22Rv1 (cell line): Measurements from ENCODE around the gene CCL21.

ENCODE experiments used
- H3K27ac ChIP-seq: fragments of 450-650 bp; 2 replicates; pipeline ENCODE4 v1.5.1; 2017
- ZFX ChIP-seq: fragments of 450-650 bp; IDR thresholded peaks from 2 replicates; pipeline ENCODE4 v1.6.1; 2017; ENCODE audit warnings: antibody characterized with exemption, borderline replicate concordance
- TF ChIP-seq, protein P1 (sequence below): fragments of 450-650 bp; IDR thresholded peaks from 2 replicates; pipeline ENCODE4 v1.5.1; 2017; ENCODE audit warnings: mild to moderate bottlenecking

The CCL21 gene

DNA sequence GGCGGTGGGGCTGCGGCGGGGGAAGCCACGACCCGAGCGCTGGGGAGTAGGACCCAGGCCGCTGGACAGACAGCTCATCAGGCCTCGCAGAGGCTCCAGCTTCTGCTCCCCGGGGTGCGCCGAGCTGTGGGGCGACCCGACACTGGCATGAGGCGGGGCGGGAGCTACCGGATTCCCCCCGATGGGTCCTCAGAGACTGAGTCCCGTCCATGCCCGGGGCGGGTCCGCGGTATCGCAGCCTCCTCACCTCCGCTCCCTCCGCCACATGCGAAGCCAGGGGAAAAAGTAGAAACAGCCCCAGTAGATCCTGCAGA, 44.9 kb downstream of the CCL21 start:
- no peak for TF ChIP-seq ZFX
- TF ChIP-seq, protein P1, sequence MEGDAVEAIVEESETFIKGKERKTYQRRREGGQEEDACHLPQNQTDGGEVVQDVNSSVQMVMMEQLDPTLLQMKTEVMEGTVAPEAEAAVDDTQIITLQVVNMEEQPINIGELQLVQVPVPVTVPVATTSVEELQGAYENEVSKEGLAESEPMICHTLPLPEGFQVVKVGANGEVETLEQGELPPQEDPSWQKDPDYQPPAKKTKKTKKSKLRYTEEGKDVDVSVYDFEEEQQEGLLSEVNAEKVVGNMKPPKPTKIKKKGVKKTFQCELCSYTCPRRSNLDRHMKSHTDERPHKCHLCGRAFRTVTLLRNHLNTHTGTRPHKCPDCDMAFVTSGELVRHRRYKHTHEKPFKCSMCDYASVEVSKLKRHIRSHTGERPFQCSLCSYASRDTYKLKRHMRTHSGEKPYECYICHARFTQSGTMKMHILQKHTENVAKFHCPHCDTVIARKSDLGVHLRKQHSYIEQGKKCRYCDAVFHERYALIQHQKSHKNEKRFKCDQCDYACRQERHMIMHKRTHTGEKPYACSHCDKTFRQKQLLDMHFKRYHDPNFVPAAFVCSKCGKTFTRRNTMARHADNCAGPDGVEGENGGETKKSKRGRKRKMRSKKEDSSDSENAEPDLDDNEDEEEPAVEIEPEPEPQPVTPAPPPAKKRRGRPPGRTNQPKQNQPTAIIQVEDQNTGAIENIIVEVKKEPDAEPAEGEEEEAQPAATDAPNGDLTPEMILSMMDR, result no peak
- H3K27ac ChIP-seq, result peak overlapping the region; percentile 86

DNA sequence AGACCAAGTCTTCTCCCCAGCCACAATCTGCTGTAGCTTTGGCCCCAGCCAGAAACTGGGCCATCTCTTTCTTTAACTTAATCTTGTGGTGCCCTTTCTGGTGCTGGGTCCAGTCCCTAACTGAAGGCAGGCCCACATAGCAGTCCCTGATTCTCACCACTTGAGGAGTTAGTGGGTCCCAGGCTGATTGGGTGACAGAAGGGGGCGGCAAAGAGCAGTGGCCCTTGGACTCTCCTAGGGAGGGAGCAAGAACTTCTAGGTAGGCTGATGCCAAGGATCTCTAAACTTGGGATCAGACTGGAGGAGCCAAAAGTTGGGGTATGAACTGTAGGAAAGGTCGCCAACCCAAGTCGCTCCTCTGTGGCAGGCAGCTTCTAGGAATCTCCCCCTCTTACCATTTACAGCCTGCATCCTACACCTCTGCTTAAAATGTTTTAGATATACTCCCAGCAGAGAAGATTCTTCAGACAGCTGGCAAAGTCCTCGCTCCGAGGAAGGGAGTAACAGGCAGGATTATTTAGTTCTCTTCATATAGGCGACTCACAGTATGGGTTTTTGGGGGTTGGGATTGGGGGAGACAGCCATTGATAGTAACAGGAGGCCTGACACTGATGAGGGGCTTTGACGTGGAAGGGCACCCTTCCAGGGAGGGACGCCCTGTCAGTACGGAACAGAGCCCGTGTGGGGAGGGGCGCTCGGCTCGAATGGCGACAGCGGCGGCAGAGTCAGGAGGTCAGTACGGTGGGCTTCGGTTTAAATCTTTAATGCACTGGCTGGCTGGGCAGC, 45.5 kb downstream of the CCL21 start:
- H3K27ac ChIP-seq, result peak overlapping the region; percentile 86
- TF ChIP-seq, protein P1, result peak; percentile 100
- no peak for TF ChIP-seq ZFX

DNA sequence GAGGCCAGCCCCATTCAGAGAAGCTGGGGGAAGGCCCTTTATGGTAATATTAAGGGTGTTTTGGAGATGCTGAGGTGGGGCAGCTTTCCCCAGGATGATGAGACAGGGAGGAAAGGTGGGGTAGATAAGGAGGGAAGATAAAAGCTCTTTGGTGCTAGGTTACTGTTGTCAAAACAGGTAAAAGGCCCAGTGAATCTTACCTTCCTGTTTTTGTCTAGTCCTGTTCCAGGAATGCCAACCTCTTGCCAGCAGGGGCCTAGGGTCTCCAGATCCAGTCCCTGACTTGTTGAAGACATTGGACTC, 46.7 kb downstream of the CCL21 start:
- H3K27ac ChIP-seq, result no peak overlapping the region; the same call in 1 of the 2 replicates
- no peak for TF ChIP-seq ZFX
- TF ChIP-seq, protein P1, result no peak

DNA sequence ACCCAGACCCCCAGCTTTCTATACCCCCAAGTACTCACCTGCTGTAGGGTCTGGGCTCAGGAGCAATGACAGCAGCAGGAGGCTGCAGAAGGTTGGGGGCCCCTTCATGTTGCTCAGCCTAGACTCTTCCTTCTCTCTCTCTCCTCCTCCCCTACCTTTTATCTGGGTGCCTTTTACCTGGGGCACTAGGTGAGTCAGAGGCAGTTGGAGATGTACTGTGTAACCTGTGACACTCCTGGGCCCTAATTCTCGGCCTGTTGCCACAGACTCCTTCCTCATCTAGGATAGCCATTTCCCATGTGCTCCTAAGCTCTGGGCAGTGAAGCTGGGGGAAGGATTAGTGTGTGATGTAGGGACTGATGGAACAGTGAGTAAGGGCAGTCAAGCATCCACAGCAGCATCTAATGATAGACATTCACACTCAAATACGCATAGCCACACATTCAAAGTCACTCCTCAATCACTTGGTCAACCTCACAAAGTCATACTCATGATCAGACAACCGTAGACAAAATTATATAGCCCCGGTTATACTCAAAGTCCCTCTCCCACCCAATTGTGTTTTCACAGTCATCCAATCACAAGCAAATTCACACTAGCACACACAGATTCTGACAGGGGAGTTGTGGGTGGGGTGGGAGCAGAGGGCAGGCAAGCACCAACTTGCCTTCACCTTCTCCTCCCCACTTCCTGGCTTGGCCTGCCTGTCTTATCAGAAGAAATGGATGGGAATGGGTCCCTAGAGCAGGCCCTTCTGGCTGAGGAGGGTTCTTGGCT, 47.2 kb downstream of the CCL21 start, which contains the start of gene CCL27:
CCL27 (minus strand) TSS at position 132 of the 777 bp plus-strand sequence; CDS start at position 108, 24 bp downstream.
- H3K27ac ChIP-seq, result no peak within 1 kb of the TSS; the same call in 1 of the 2 replicates
- TF ChIP-seq, protein P1, result no peak
- no peak for TF ChIP-seq ZFX

DNA sequence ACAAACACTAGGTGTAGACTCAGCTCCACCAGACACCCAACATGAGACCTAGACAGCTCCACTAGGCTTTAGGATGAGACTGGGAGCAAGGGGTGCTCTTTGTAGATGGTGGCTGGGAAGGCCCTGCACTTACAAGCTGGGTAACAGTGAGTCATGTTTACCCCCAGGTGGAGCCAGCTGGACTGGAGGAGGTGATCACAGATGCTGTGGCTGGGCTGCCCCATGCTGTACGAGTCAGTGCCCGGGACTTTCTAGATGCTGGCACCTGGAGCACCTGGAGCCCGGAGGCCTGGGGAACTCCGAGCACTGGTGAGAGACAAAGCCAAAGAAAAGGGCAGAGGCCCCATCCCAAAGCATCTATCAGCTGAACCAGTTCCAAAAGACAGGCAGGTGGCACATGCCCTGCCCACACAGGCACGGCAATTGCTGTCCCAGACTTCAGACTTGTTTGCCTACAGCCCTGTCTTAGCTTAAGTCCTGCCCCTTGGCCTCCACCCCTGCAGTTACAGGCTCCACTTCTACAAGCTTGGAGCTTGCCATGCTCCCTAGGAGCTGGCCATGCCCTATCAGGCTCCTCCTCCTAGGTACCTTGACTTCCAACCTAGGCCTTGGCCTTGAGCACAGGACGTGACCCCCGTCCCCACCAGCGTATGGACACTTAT, 50.2 kb downstream of the CCL21 start:
- TF ChIP-seq ZFX, result no peak
- H3K27ac ChIP-seq, result no peak overlapping the region
